ENCODE measurements around the gene GPR45.

- TF ChIP-seq, protein P1, sequence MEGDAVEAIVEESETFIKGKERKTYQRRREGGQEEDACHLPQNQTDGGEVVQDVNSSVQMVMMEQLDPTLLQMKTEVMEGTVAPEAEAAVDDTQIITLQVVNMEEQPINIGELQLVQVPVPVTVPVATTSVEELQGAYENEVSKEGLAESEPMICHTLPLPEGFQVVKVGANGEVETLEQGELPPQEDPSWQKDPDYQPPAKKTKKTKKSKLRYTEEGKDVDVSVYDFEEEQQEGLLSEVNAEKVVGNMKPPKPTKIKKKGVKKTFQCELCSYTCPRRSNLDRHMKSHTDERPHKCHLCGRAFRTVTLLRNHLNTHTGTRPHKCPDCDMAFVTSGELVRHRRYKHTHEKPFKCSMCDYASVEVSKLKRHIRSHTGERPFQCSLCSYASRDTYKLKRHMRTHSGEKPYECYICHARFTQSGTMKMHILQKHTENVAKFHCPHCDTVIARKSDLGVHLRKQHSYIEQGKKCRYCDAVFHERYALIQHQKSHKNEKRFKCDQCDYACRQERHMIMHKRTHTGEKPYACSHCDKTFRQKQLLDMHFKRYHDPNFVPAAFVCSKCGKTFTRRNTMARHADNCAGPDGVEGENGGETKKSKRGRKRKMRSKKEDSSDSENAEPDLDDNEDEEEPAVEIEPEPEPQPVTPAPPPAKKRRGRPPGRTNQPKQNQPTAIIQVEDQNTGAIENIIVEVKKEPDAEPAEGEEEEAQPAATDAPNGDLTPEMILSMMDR (IDR thresholded peaks at IDR 0.05; ENCODE audit: insufficient read depth, low read depth, low read length) = no peak
- TF ChIP-seq EZH2 (IDR thresholded peaks at IDR 0.05; ENCODE audit: insufficient read depth, low read length) = no peak
These were observed 2.9 kb downstream of the GPR45 start for GRCh38 chr2:105244451-105244850.
